Endometrial microvascular endothelial cells (primary cell): Measurements from ENCODE around the gene AAK1. TPM values are rescaled to one million over a fixed set of nuclear protein-coding genes. Genes with fewer than 3 reads are reported as not detected.
"Not testable (repeated sequence)": the region's sequence is repeated elsewhere in the genome, so short reads cannot be mapped to it uniquely, and the experiment has no call there.

Source experiments
- in situ Hi-C: cut with HindIII; loops from 2 replicates; pipeline ENCODE4 v1.10.0; 2017; ENCODE audit warnings: low sequenced_read_pairs, low pct_unique_long_range_greater_than_20kb; ENCODE audit errors: inconsistent ontology term
- total RNA-seq: library from RNA; depleted of rRNA; stranded (reverse); fragments of >200 nt; gene quantifications from one replicate; pipeline ENCODE4 v1.2.3, GENCODE V29; 2015; ENCODE audit errors: inconsistent ontology term

Gene AAK1
- total RNA-seq, 1 donor from 2014 or later: 47.8 TPM

DNA sequence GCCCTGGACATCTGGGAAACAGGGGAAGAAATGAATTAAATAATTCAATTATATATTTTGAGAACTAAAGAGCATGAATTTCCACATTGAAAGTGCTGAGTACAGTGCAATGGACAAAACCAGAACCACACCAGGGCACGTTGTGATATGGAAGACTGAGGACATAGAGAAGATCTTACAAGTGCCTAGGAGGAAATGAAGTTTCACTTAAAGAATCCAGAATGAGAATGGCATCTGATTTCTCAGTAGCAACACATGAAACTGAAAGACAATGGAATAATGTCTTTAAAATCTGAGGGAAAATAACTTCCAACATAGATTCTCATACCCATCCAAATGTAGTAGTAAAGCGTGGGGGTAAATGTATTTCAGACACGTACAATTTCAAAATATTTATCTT is 20.3 kb upstream of the AAK1 start:
- in situ Hi-C loops: no loop called here

DNA sequence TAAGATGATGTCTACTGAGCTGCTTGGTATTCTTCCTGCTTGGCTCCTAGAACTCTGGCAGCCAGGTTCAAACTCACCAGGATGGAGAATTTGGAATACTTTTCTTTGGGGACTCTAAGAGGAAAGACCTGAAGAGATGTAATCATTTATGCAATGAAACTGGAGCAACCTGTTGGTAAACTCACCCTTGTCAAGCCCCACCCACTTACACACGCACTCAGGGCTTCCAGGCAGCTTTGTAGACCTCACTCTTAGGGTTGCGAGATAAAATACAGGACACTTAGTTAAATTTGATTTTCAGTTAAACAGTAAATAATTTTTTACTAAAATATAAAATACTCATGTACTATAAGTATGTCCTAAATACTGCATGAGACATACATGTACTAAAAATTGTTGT is 19.0 kb upstream of the AAK1 start:
- in situ Hi-C loops: not testable (repeated sequence)

DNA sequence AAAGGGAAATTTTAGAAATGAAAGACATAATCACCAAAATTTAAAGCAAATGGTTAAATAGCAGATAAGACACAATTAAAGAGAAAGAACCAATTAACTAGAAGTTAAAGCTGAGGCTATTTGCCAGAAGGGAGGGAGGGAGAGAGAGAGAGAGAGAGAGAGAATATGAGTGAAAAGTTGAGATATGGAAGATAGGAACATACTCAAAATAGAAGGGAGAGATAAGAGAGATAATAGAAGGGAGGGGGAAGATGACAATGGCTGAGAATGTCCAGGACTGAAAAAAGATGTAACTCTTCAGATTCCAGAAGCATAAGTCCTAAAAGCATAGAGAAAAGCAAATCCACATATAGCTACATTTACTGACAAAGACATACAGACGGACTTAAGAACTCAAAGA is 17.1 kb upstream of the AAK1 start:
- in situ Hi-C loops: no loop called here

DNA sequence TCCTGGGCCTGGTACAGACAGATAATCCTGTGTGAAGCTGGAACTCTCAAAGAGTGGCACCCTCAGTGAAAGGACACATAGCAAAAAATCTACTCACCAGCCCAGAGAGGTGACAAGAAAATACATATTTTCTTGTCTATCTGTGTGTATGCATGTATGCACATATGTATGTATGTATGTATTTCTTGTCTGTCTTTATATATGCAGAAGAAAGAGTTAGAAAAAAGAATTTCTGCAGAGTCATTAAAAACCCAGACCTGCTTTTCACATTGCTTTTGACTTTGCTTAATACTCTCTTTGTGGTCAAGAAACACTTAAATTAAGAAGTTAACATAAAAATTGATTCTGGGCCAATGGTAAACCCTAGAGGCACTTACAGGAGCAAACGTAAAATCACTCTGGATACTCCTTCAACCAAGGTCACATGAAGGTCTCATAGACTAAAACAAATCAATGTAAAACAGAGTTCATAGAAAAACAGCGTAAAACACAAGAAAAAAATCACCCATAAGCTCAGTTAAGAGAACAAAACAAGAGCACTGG is 16.5 kb upstream of the AAK1 start:
- in situ Hi-C loops: no loop called here

- in situ Hi-C loops: no loop called here
Measured at GRCh38 chr2:69659349-69659748, 15.8 kb upstream of the AAK1 start.

DNA sequence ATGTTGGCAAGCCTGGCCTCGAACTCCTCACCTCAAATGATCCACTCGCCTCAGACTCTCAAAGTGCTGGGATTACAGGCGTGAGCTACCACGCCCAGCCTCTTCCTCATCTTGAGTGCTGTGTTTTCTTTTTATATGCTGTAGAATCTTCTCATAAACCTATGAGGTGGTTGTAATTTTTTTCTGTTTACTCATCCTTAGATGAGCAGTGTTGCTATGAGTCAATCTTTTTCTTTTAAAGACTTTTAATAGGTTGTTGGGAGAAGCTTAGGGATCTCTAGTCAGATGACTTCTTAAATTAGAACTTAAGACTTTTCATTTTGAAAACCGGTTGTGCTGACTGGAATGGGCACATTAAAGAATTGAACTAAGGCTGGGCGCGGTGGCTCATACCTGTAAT is 8.7 kb upstream of the AAK1 start:
- in situ Hi-C loops: no loop called here

GRCh38 chr2:69647196-69647595 is 3.7 kb upstream of the AAK1 start:
- in situ Hi-C loops: not testable (repeated sequence)

- in situ Hi-C loops: no loop called here
Measured at GRCh38 chr2:69646714-69647113, 3.2 kb upstream of the AAK1 start.

GRCh38 chr2:69645921-69646320 is 2.4 kb upstream of the AAK1 start:
- in situ Hi-C loops: no loop called here

- in situ Hi-C loops: no loop called here
Measured at GRCh38 chr2:69645031-69645431, 1.5 kb upstream of the AAK1 start.

DNA sequence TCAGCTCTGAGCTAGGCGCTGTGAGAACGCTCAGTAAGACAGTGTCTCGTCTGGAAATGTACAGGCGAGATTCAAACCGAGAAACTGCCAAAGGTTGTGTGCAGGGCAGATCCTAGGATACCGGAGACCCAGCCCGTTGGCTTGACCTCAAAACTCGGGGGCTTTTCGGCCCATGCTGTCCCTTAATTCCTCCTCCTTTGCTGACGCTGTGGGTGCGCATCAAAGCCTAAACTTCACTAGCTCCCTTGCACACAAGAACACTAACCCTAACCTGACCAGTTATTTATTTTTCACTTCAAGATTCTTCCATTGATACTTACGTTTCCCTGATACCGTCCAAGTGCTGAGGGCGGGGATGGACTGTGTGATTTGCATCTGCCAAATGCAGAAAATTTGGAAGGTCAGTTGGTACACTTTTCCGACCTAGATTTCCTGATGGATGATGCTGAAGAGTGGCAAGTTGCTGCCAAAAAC is 1.0 kb upstream of the AAK1 start:
- in situ Hi-C loops: no loop called here

GRCh38 chr2:69642709-69643601 is 584 bp downstream of the AAK1 start:
- in situ Hi-C loops: no loop called here

GRCh38 chr2:69641887-69642708 is 1.4 kb downstream of the AAK1 start:
- in situ Hi-C loops: no loop called here

DNA sequence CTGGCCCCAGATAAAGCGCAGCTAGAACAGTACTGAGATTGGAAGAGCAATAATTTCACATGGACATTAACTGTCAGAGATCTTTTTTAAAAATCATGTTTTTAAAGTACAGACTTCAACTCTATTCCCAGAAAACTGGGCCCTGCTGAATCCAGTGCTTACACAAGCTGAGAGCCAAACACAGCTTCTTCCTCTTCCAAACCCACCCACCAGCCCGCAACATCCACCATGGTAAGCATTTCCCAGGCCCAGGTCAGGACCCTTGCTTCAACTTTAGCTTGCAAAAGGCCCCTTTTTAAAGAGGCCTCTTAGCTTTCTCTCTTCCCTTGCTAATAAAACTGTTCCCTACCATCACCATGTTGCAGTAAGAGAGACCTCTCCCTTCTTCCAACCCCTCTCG is 2.1 kb downstream of the AAK1 start:
- in situ Hi-C loops: no loop called here

DNA sequence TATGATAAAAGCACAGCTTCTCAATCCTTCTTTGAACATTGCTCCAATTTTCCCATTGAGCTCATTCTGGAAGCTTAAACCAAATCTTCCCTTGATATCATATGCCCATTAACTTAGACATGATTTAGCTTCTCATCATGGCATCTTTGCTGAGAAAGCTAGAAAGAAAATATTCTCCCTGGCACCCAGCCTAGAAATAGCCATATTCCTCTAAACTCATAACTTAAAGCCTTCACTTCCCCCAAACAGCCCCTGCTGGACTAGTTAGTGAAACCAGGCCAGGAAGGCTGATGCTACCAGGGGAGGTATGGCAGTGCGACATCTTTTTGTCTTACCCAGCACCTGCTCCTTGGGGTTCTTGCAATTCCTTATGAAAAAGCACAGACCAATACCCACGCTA is 4.3 kb downstream of the AAK1 start:
- in situ Hi-C loops: no loop called here

DNA sequence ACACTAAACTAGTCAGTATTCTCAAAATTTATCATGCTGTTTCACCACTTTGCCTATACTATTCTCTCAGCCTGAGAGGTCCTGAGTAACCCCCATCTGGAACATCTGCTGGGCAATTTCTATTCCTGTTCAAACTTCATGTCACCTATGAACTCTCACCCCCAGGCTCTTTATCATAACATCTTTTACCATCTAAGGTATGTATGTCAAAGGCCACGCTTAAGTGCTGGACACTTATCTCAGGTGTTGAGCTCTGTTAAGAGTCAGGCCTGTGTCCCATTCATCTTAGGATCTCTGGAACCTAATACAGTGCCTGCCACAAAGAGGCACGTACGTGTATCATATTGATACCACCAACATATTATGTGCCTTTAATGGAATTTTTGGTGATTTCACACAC is 4.9 kb downstream of the AAK1 start:
- in situ Hi-C loops: no loop called here

DNA sequence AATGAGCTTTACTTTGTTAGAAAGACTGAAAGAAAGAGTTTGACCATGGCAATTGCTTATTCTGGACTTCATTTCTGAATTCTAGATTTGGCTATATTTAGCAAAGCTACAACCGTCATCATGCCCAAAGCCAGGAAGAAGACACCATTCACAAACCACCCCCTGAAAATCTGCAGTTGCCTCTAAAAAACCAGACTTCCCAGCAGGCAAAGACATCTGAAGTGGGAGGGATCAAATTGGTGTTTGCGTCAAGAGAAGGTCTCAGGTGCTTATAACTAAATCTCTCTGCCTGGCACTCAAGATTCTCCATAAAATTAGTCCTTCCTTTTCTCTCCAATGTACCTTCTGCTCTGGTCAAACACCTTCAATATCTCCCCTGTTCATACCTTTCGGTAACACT is 5.6 kb downstream of the AAK1 start:
- in situ Hi-C loops: no loop called here

DNA sequence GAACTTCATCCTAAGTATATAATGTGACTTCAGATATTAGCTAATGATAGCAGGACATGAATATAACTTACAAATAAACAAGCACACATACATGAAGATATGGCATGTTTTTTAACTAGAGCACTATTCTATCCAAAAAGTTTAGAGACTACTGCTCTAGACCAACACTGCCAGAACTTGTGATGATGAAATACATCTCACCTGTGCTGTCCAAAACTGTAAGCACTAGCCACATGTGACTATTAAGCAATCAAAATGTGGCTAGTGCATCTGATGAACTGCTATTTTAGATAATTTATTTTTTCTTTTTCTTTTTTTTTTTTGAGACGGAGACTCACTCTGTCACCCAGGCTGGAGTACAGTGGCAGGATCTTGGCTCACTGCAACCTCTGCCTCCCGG is 7.1 kb downstream of the AAK1 start:
- in situ Hi-C loops: no loop called here

DNA sequence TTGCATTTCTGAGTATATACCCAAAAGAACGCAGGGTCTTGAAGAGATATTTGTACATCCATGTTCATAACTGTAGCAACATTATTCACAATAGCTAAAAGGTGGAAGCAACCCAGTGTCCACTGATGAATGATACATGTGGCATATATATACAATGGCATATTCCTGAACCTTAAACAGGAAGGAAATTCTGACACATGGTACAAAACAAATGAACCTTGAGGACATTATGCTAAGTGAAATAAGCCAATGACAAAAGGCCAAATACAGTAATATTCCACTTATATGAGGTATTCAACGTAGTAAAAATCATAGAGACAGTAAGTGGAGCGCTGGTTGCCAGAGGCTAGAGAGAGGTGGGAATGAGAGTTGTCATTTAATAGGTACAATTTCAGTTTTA is 8.1 kb downstream of the AAK1 start:
- in situ Hi-C loops: no loop called here
